Jurkat, Clone E6-1 (cell line): Measurements from ENCODE around the gene CARS2. TPM values are rescaled to one million over a fixed set of nuclear protein-coding genes. Genes with fewer than 3 reads are reported as not detected.
"Not testable (repeated sequence)": the region's sequence is repeated elsewhere in the genome, so short reads cannot be mapped to it uniquely, and the experiment has no call there.

ENCODE experiments used
- DNase-seq: peaks from one replicate; pipeline ENCODE4 v3.0.0-alpha.2; 2011; ENCODE audit warnings: low read depth, low spot score
- H3K4me3 ChIP-seq: 2 replicates; pipeline ENCODE4 v1.5.1; 2011; ENCODE audit warnings: mild to moderate bottlenecking, low read length, control low read depth, moderate library complexity
- polyA plus RNA-seq: library from polyadenylated mRNA; unstranded; fragments of >200 nt; gene quantifications from one replicate; pipeline ENCODE4 v1.2.1, GENCODE V29; 2012; ENCODE audit warnings: missing spikeins; ENCODE audit not compliant: insufficient read length, insufficient read depth

The CARS2 gene
- polyA plus RNA-seq, result 62.0 TPM

GRCh38 chr13:110705826-110706569 is at the start of gene CARS2:
Gene CARS2, minus strand, starts transcription at chr13:110706116. Its CDS starts 23 bp downstream, at chr13:110706093.
- peak within 1 kb of the TSS; percentile 81 for H3K4me3 ChIP-seq
- peak; percentile 88 for DNase-seq

GRCh38 chr13:110748271-110748670 is 42.4 kb upstream of the CARS2 start:
- no peak for DNase-seq
- no peak overlapping the region for H3K4me3 ChIP-seq

- H3K4me3 ChIP-seq, result no peak overlapping the region
- DNase-seq, result no peak
These were observed 40.5 kb upstream of the CARS2 start for GRCh38 chr13:110746438-110746837.

- no peak overlapping the region for H3K4me3 ChIP-seq
- DNase-seq, result no peak
These were observed 37.8 kb upstream of the CARS2 start for GRCh38 chr13:110743687-110744086.

GRCh38 chr13:110737555-110737954 is 31.6 kb upstream of the CARS2 start:
- H3K4me3 ChIP-seq, result no peak overlapping the region
- DNase-seq, result no peak

GRCh38 chr13:110734561-110734960 is 28.6 kb upstream of the CARS2 start:
- no peak overlapping the region for H3K4me3 ChIP-seq
- no peak for DNase-seq

- no peak overlapping the region for H3K4me3 ChIP-seq
- no peak for DNase-seq
These were observed 25.2 kb upstream of the CARS2 start for GRCh38 chr13:110731072-110731471.

GRCh38 chr13:110726726-110727125 is 20.8 kb upstream of the CARS2 start:
- DNase-seq, result peak; percentile 90

GRCh38 chr13:110726153-110726552 is 20.2 kb upstream of the CARS2 start:
- DNase-seq, result not testable (repeated sequence)
- peak overlapping the region; percentile 23 for H3K4me3 ChIP-seq

More at GRCh38 chr13:110726726-110727125, 20.8 kb upstream of the CARS2 start:
- peak overlapping the region; percentile 23 for H3K4me3 ChIP-seq

GRCh38 chr13:110723598-110723997 is 17.7 kb upstream of the CARS2 start:
- no peak for DNase-seq
- no peak overlapping the region for H3K4me3 ChIP-seq

GRCh38 chr13:110722971-110723370 is 17.1 kb upstream of the CARS2 start:
- H3K4me3 ChIP-seq, result no peak overlapping the region
- no peak for DNase-seq

- no peak overlapping the region for H3K4me3 ChIP-seq
- DNase-seq, result no peak
These were observed 13.3 kb upstream of the CARS2 start for GRCh38 chr13:110719036-110719710.

GRCh38 chr13:110716247-110716515 is 10.3 kb upstream of the CARS2 start:
- DNase-seq, result no peak
- H3K4me3 ChIP-seq, result peak overlapping the region; percentile 87

GRCh38 chr13:110715395-110716246 is 9.7 kb upstream of the CARS2 start:
- peak; percentile 100 for DNase-seq

GRCh38 chr13:110714797-110715394 is 9.0 kb upstream of the CARS2 start:
- DNase-seq, result no peak
- peak overlapping the region; percentile 88 for H3K4me3 ChIP-seq

More at GRCh38 chr13:110715395-110716246, 9.7 kb upstream of the CARS2 start:
- peak overlapping the region; percentile 88 for H3K4me3 ChIP-seq

- no peak for DNase-seq
- H3K4me3 ChIP-seq, result peak overlapping the region; percentile 88
These were observed 8.3 kb upstream of the CARS2 start for GRCh38 chr13:110713981-110714796.

GRCh38 chr13:110713642-110713952 is 7.7 kb upstream of the CARS2 start, which contains the start of gene ING1:
Gene ING1, plus strand, starts transcription at chr13:110713700. Its CDS starts 450 bp downstream, at chr13:110714150.
- H3K4me3 ChIP-seq, result peak within 1 kb of the TSS; percentile 88
- DNase-seq, result no peak

GRCh38 chr13:110712849-110713641 is 7.1 kb upstream of the CARS2 start:
- DNase-seq, result peak; percentile 100
- peak overlapping the region; percentile 88 for H3K4me3 ChIP-seq
